HepG2 (cell line): ENCODE results near the gene RHOC. TPM values are rescaled to one million over a fixed set of nuclear protein-coding genes. Genes with fewer than 3 reads are reported as not detected.

Experiments
- BRD4 ChIP-seq: sonication (generic); formaldehyde crosslinking; IDR thresholded peaks from 2 replicates; pipeline ENCODE4 v1.4.0; 2020; ENCODE audit warnings: missing genetic modification reagents
- BRF2 ChIP-seq: sonication (generic); formaldehyde crosslinking; IDR thresholded peaks from 2 replicates; pipeline ENCODE4 v1.8.1; 2022; ENCODE audit warnings: mild to moderate bottlenecking, missing genetic modification reagents
- FOXK2 ChIP-seq: fragments of 450-650 bp; IDR thresholded peaks from 2 replicates; pipeline ENCODE4 v1.6.1; 2016
- FOXP1 ChIP-seq, 2 experiments: fragments of 450-650 bp in 1 of 2; IDR thresholded peaks; 2 replicates each; pipeline ENCODE4 v1.6.1; 2017 to 2018; ENCODE audit warnings: antibody characterized with exemption in 1 of 2
- GFI1 ChIP-seq: sonication (generic); formaldehyde crosslinking; IDR thresholded peaks from 2 replicates; pipeline ENCODE4 v1.5.0; 2020; ENCODE audit warnings: missing genetic modification reagents, mild to moderate bottlenecking, borderline replicate concordance
- HOXA3 ChIP-seq: sonication (generic); formaldehyde crosslinking; IDR thresholded peaks from 2 replicates; pipeline ENCODE4 v1.5.0; 2020; ENCODE audit warnings: missing genetic modification reagents
- IRF9 ChIP-seq: sonication (generic); formaldehyde crosslinking; IDR thresholded peaks from 2 replicates; pipeline ENCODE4 v1.8.0; 2022; ENCODE audit warnings: missing genetic modification reagents, mild to moderate bottlenecking, borderline replicate concordance
- MEIS1 ChIP-seq: sonication (generic); formaldehyde crosslinking; IDR thresholded peaks from 2 replicates; pipeline ENCODE4 v1.9.0; 2021; ENCODE audit warnings: mild to moderate bottlenecking, missing genetic modification reagents, moderate library complexity, borderline replicate concordance
- MIER3 ChIP-seq: IDR thresholded peaks from 2 replicates; pipeline ENCODE4 v1.6.1; 2016; ENCODE audit warnings: missing compliant biosample characterization, borderline replicate concordance
- MXD1 ChIP-seq: sonication (generic); formaldehyde crosslinking; IDR thresholded peaks from 2 replicates; pipeline ENCODE4 v1.4.0; 2020; ENCODE audit warnings: mild to moderate bottlenecking, missing genetic modification reagents
- NCOR1 ChIP-seq: fragments of 200-600 bp; sonication (generic); IDR thresholded peaks from 2 replicates; pipeline ENCODE4 v1.7.0; 2017; ENCODE audit warnings: antibody characterized with exemption, low read length, borderline replicate concordance
- SAP130 ChIP-seq: IDR thresholded peaks from 2 replicates; pipeline ENCODE4 v1.6.1; 2016; ENCODE audit warnings: low read depth
- SNAPC2 ChIP-seq: sonication (generic); formaldehyde crosslinking; IDR thresholded peaks from 2 replicates; pipeline ENCODE4 v1.8.1; 2022; ENCODE audit warnings: mild to moderate bottlenecking, missing genetic modification reagents
- THAP11 ChIP-seq: IDR thresholded peaks from 2 replicates; pipeline ENCODE4 v1.6.1; 2016; ENCODE audit warnings: missing biosample characterization, missing genetic modification reagents
- THAP7 ChIP-seq: sonication (generic); formaldehyde crosslinking; IDR thresholded peaks from 2 replicates; pipeline ENCODE4 v1.8.1; 2023; ENCODE audit warnings: mild to moderate bottlenecking, missing genetic modification reagents
- ZBTB10 ChIP-seq: sonication (generic); formaldehyde crosslinking; IDR thresholded peaks from 2 replicates; pipeline ENCODE4 v1.4.0; 2020; ENCODE audit warnings: missing genetic modification reagents, borderline replicate concordance
- ZNF180 ChIP-seq: sonication (generic); formaldehyde crosslinking; IDR thresholded peaks from 2 replicates; pipeline ENCODE4 v1.4.0; 2020; ENCODE audit warnings: low read depth, missing genetic modification reagents, borderline replicate concordance
- ZNF232 ChIP-seq: sonication (generic); formaldehyde crosslinking; IDR thresholded peaks from 2 replicates; pipeline ENCODE4 v1.4.0; 2020; ENCODE audit warnings: missing genetic modification reagents, borderline replicate concordance
- ZNF510 ChIP-seq: sonication (generic); formaldehyde crosslinking; IDR thresholded peaks from 2 replicates; pipeline ENCODE4 v1.4.0; 2020; ENCODE audit warnings: low read depth, mild to moderate bottlenecking, missing genetic modification reagents
- ZNF766 ChIP-seq: sonication (generic); formaldehyde crosslinking; IDR thresholded peaks from 2 replicates; pipeline ENCODE4 v1.5.0; 2020; ENCODE audit warnings: missing genetic modification reagents, borderline replicate concordance
- ZNF768 ChIP-seq: sonication (generic); formaldehyde crosslinking; IDR thresholded peaks from 2 replicates; pipeline ENCODE4 v1.4.0; 2020; ENCODE audit warnings: missing genetic modification reagents
- polyA plus RNA-seq, 8 experiments: library from polyadenylated mRNA; depleted of rRNA in 3 of 8; stranded (reverse) in 7 of 8; unstranded in 1 of 8; fragments of >200 nt; fragmentation: Illumina TruSeq in 4 of 8; extraction: Trizol in 4 of 8; gene quantifications; 2 replicates each; pipeline versions ENCODE4 v1.2.1 to v1.2.3, GENCODE V29; 2011 to 2016; ENCODE audit warnings: low read depth in 4 of 8, missing spikeins in 1 of 8, mixed read lengths in 1 of 8; ENCODE audit not compliant: insufficient read depth in 1 of 8
- total RNA-seq, 5 experiments: library from RNA; depleted of rRNA; stranded (reverse); fragments of >200 nt; fragmentation: Illumina TruSeq; extraction: Trizol; gene quantifications; 2 replicates each; pipeline ENCODE4 v1.2.3, GENCODE V29; 2016; ENCODE audit warnings: low read depth in 1 of 5

The RHOC gene
- total and polyA plus RNA-seq, 2 of the 13 experiments (the other 11 are each of a cell fraction or from before 2014, with no cell fraction given): 64.3 to 182 TPM

GRCh38 chr1:112674440-112674985 lies 32.4 kb downstream of the RHOC start, which contains the start of gene MOV10 (continued):
- TF ChIP-seq ZBTB10 (no peak), MIER3 (CRISPR knock-in tag) (no peak), IRF9 (CRISPR knock-in tag) (no peak), ZNF768 (no peak), ZNF180 (0 out of 2 replicates have a peak, but pooled peaks have one; percentile 54), MEIS1 (CRISPR knock-in tag) (no peak), FOXK2 (no peak), ZNF766 (CRISPR knock-in tag) (no peak), SNAPC2 (CRISPR knock-in tag) (no peak), BRF2 (CRISPR knock-in tag) (no peak), BRD4 (CRISPR knock-in tag) (0 out of 2 replicates have a peak, but pooled peaks have one; percentile 41), SAP130 (CRISPR knock-in tag) (peak; percentile 68), THAP7 (CRISPR knock-in tag) (no peak), HOXA3 (CRISPR knock-in tag) (no peak; the same call in 1 of the 2 replicates), MXD1 (CRISPR knock-in tag) (0 out of 2 replicates have a peak, but pooled peaks have one; percentile 25), NCOR1 (no peak), ZNF510 (0 out of 2 replicates have a peak, but pooled peaks have one; percentile 37), FOXP1 (IDR thresholded peaks at IDR 0.05) (no peak), FOXP1 (CRISPR knock-in tag; IDR thresholded peaks at IDR 0.05) (no peak), ZNF232 (CRISPR knock-in tag) (no peak), THAP11 (no peak), GFI1 (CRISPR knock-in tag) (no peak; the same call in 1 of the 2 replicates)
